Esophagus muscularis mucosa (tissue), 4 donors: Measurements from ENCODE around the gene LCE2B. TPM values are rescaled to one million over a fixed set of nuclear protein-coding genes. Genes with fewer than 3 reads are reported as not detected.

ENCODE experiments used
- DNase-seq: peaks from one replicate; pipeline ENCODE4 v3.0.0-alpha.2; 2017; ENCODE audit errors: extremely low spot score
- H3K27ac ChIP-seq, 4 donors: fragments of 200-600 bp; sonication (generic); replicated peaks in 1 of 4; 1 replicate in 3 of 4; 2 replicates in 1 of 4; pipeline ENCODE4 v1.5.1; 2016 to 2019; ENCODE audit warnings: mild to moderate bottlenecking in 1 of 4
- H3K27me3 ChIP-seq, 4 donors: fragments of 200-600 bp; sonication (generic); one replicate each; pipeline versions ENCODE4 v1.5.1 to v1.6.0; 2016 to 2019
- H3K36me3 ChIP-seq, 4 donors: fragments of 200-600 bp; sonication (generic); one replicate each; pipeline ENCODE4 v1.5.1; 2016 to 2019
- H3K4me1 ChIP-seq, 4 donors: fragments of 200-600 bp; sonication (generic); one replicate each; pipeline ENCODE4 v1.5.1; 2016 to 2019
- H3K4me3 ChIP-seq, 4 donors: fragments of 200-600 bp; sonication (generic); 1 replicate in 2 of 4; 2 replicates in 2 of 4; pipeline ENCODE4 v1.5.1; 2016 to 2019; ENCODE audit warnings: mild to moderate bottlenecking in 4 of 4, moderate library complexity in 1 of 4
- H3K9me3 ChIP-seq, 4 donors: fragments of 200-600 bp; sonication (generic); 1 replicate in 3 of 4; 2 replicates in 1 of 4; pipeline ENCODE4 v1.5.1; 2016 to 2019
- CTCF ChIP-seq, 3 experiments: fragments of 200-600 bp in 2 of 3; fragments of 450-650 bp in 1 of 3; sonication (generic) in 2 of 3; IDR thresholded peaks; one replicate each; pipeline ENCODE4 v1.5.1; 2017 to 2019; ENCODE audit warnings: antibody characterized with exemption in 3 of 3, mild to moderate bottlenecking in 2 of 3, moderate library complexity in 1 of 3
- EP300 ChIP-seq: sonication (generic); formaldehyde crosslinking; IDR thresholded peaks from one replicate; pipeline ENCODE4 v1.6.1; 2017; ENCODE audit warnings: antibody characterized with exemption
- POLR2A ChIP-seq: fragments of 450-650 bp; IDR thresholded peaks from one replicate; pipeline ENCODE4 v1.6.1; 2017; ENCODE audit warnings: antibody characterized with exemption, moderate library complexity, mild to moderate bottlenecking, low read depth
- POLR2AphosphoS5 ChIP-seq, 2 donors: sonication (generic); formaldehyde crosslinking; IDR thresholded peaks; one replicate each; pipeline ENCODE4 v1.6.1; 2017; ENCODE audit warnings: antibody characterized with exemption in 2 of 2
- WGBS: methylation state at CpG from one replicate; pipeline ENCODE4 v1.1.5; 2018; 5-methylcytosine and 5-hydroxymethylcytosine counted together
- intact Hi-C: fragments of 100-400 bp; cut with DNase I; formaldehyde crosslinking; loops from one replicate; pipeline ENCODE4 v1.15.1; 2023
- total RNA-seq, 4 donors: library from RNA; depleted of rRNA; stranded (reverse); fragments of >200 nt; gene quantifications; one replicate each; pipeline versions ENCODE4 v1.1.0 to v1.2.1, GENCODE V29; 2016

The LCE2B gene
- total RNA-seq, 4 donors from 2014 or later: not detected

DNA sequence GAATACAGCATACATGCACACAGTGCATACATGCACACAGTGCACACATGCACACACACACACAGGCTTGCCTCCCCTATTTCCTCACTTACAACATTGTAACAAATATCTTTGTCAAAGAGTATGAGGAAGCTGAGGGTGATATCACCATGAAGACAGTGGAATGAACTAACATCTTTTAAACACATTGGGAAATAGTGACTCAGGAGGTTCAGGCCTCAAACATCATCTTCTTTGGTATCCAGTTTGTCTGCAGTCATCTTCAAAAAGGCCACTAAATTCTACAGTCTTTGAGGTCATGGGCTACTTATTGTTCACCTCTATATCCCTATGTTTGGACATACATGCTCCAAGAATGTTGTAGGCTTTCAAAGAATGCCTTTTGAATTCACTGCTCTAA, 2.1 kb upstream of the LCE2B start:
- TF ChIP-seq CTCF (IDR thresholded peaks at IDR 0.05) (no peak), EP300 (no peak), POLR2A (no peak), POLR2AphosphoS5 (IDR thresholded peaks at IDR 0.05) (no peak)
- Histone ChIP-seq H3K9me3 (no peaks in the 10 kb centered on the region), H3K27ac (no peak overlapping the region), H3K4me3 (no peak overlapping the region), H3K27me3 (peaks cover 0 to 3% (median 0%) of the 10 kb centered on the region in 4 donors), H3K36me3 (no peaks in the 10 kb centered on the region), H3K4me1 (no peaks in the 10 kb centered on the region)
- intact Hi-C loops: no loop called here
- DNase-seq: no peak

- 49% methylated on average over 4 of the region's 4 CpGs for WGBS
- intact Hi-C loops: no loop called here
These were observed 12.0 kb downstream of the LCE2B start, which contains the start of gene LCE2A for GRCh38 chr1:152697701-152698600. TSS of gene LCE2A (plus strand) at chr1:152698345. CDS start at chr1:152698902, 557 bp downstream.

DNA sequence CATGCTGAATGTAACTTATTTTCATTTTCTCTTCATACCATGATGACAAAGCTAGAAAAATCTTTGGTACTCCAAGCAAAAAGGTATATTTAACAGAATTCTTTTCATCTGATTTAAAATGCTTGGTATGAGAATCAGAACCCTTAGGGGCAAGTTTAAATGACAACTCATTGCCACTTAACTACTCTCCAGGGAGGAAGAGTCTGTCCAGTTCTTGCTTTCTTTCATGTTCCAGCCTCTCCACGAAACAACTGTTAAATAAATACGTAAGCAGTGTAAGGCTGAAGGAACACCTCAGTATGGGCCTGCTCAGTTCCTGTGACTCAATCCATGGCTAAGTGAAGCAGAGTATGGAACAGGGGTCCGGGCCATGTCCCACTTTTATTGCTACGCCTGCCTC, 13.8 kb downstream of the LCE2B start:
- Histone ChIP-seq H3K27me3 (no peaks in the 10 kb centered on the region), H3K27ac (no peak overlapping the region), H3K4me1 (no peaks in the 10 kb centered on the region), H3K4me3 (no peak overlapping the region), H3K9me3 (peaks cover 0 to 6% (median 5%) of the 10 kb centered on the region in 4 donors), H3K36me3 (no peaks in the 10 kb centered on the region)
- 82% methylated on average over 4 of the region's 4 CpGs for WGBS
- TF ChIP-seq EP300: no peak
- TF ChIP-seq CTCF (IDR thresholded peaks at IDR 0.05): no peak
- TF ChIP-seq POLR2A: no peak
- TF ChIP-seq POLR2AphosphoS5 (IDR thresholded peaks at IDR 0.05): no peak
- no peak for DNase-seq
- intact Hi-C loops: no loop called here

More at GRCh38 chr1:152697701-152698600, 12.0 kb downstream of the LCE2B start, which contains the start of gene LCE2A:
- Histone ChIP-seq H3K4me1 (no peaks in the 10 kb centered on the region), H3K9me3 (peaks cover 0 to 4% (median 1%) of the 10 kb centered on the region in 4 donors), H3K4me3 (no peak within 1 kb of the TSS), H3K36me3 (no peaks in the 10 kb centered on the region), H3K27ac (no peak within 1 kb of the TSS), H3K27me3 (no peaks in the 10 kb centered on the region)
- TF ChIP-seq POLR2AphosphoS5 (IDR thresholded peaks at IDR 0.05): no peak
- no peak for TF ChIP-seq POLR2A
- TF ChIP-seq CTCF (IDR thresholded peaks at IDR 0.05): no peak
- no peak for TF ChIP-seq EP300
- no peak for DNase-seq

DNA sequence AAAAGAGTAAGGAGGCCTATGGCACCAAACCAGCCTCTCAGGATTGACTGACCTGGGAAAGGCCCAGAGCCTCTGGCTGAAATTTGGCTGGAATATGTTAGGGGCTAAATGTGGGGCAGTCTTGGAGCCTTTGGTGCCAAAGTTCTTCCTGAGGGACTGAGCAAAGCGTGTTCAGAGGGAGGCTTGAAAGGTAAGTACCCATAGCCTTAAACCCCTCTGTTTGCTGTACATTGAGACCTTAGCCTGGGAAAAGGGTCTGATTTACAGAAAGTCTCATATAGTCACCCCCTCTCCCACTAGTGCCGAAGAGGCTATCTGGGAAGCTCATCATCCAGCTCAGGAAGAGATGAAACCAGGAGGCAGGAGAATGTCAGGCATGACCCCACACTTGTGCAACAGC, 21.9 kb downstream of the LCE2B start, which contains the start of gene LCE4A:
LCE4A (plus strand) TSS at position 301 of the 400 bp plus-strand sequence. CDS start 916 bp downstream, outside the sequence.
- intact Hi-C loops: no loop called here
- Histone ChIP-seq H3K4me1 (no peaks in the 10 kb centered on the region), H3K27me3 (no peaks in the 10 kb centered on the region), H3K27ac (no peak within 1 kb of the TSS), H3K36me3 (no peaks in the 10 kb centered on the region), H3K4me3 (no peak within 1 kb of the TSS), H3K9me3 (peaks cover 0 to 6% (median 5%) of the 10 kb centered on the region in 4 donors)
- 70% methylated on average over 1 of the region's 2 CpGs for WGBS
- no peak for DNase-seq
- TF ChIP-seq CTCF (IDR thresholded peaks at IDR 0.05) (no peak), EP300 (no peak), POLR2AphosphoS5 (IDR thresholded peaks at IDR 0.05) (no peak), POLR2A (no peak)
